HepG2 (cell line): Measurements from ENCODE around the gene ADRM1. TPM values are rescaled to one million over a fixed set of nuclear protein-coding genes. Genes with fewer than 3 reads are reported as not detected.
A peak's percentile ranks its signal among the peaks of the same experiment; 100 is the strongest.

ENCODE experiments used
- ATAC-seq: fragments of 200-7000 bp; cut with Tn5 transposase; 3 replicates; pipeline ENCODE4 v1.9.1; 2020; ENCODE audit warnings: mild to moderate bottlenecking, moderate library complexity
- BruUV-seq: library from RNA; stranded (reverse); fragments of 400-500 nt; replicated peaks from 2 replicates; lab custom pipeline; 2021; lab: Mats Ljungman, UMichigan
- CTCF ChIA-PET: fragments of 300-600 bp; formaldehyde crosslinking; extraction: SDS; loops from one replicate; lab custom pipeline; 2021; ENCODE audit warnings: low total read pairs, inconsistent platforms, low intra/inter-chr PET ratio; lab: Yijun Ruan, JAX
- POLR2A ChIA-PET: fragments of 350-600 bp; sonication (Branson Sonifier 250); formaldehyde crosslinking; loops from one replicate; lab custom pipeline; 2020; ENCODE audit warnings: antibody characterized with exemption, inconsistent platforms; lab: Yijun Ruan, JAX
- DNase-seq: peaks from one replicate; pipeline ENCODE4 v3.0.0-alpha.2; 2015; ENCODE audit warnings: low spot score
- FAIRE-seq: peaks from 3 replicates; lab custom pipeline; 2011; peaks lifted over from hg19 to GRCh38; lab: Jason Lieb, UNC
- H2AFZ ChIP-seq: one replicate; pipeline ENCODE4 v1.6.1; 2011; ENCODE audit warnings: low read length, inconsistent platforms
- H3K27ac ChIP-seq: fragments of 300-600 bp; 3 replicates; pipeline ENCODE4 v1.8.0; 2011; ENCODE audit warnings: mixed run types, mild to moderate bottlenecking, mixed read lengths, low read length, inconsistent platforms; ENCODE audit not compliant: insufficient read depth; ENCODE audit errors: extremely low read length
- H3K27me3 ChIP-seq, 2 experiments: fragments of 200-600 bp in 1 of 2; 2 replicates in 1 of 2; 3 replicates in 1 of 2; pipeline versions ENCODE4 v1.6.0 to v1.8.0; 2011; ENCODE audit warnings: low read length in 2 of 2, mild to moderate bottlenecking in 2 of 2, moderate library complexity in 2 of 2, inconsistent platforms in 1 of 2; ENCODE audit not compliant: insufficient read depth in 2 of 2, control insufficient read depth in 1 of 2
- H3K36me3 ChIP-seq, 2 experiments: fragments of 200-600 bp in 1 of 2; replicated peaks in 1 of 2; 2 replicates in 1 of 2; 3 replicates in 1 of 2; pipeline versions ENCODE4 v1.5.1 to v1.8.0; 2011; ENCODE audit warnings: low read length in 2 of 2, inconsistent platforms in 1 of 2; ENCODE audit not compliant: insufficient read depth in 2 of 2, control insufficient read depth in 1 of 2
- H3K4me1 ChIP-seq: 2 replicates; pipeline ENCODE4 v1.5.1; 2012; ENCODE audit warnings: low read length, inconsistent platforms; ENCODE audit not compliant: insufficient read depth
- H3K4me2 ChIP-seq: 2 replicates; pipeline ENCODE4 v1.6.0; 2011; ENCODE audit warnings: low read depth, low read length, inconsistent platforms
- H3K4me3 ChIP-seq, 3 experiments: fragments of 200-600 bp in 1 of 3; sonication (generic), shearing (Covaris generic) in 1 of 3; replicated peaks in 1 of 3; 2 replicates each; pipeline ENCODE4 v1.5.1; 2011 to 2016; ENCODE audit warnings: low read length in 3 of 3, inconsistent platforms in 2 of 3, low read depth in 2 of 3, mild to moderate bottlenecking in 2 of 3, control low read depth in 1 of 3, mixed read lengths in 1 of 3; ENCODE audit not compliant: insufficient read depth in 1 of 3
- H3K79me2 ChIP-seq: one replicate; pipeline ENCODE4 v1.6.1; 2011; ENCODE audit warnings: low read length, inconsistent platforms; ENCODE audit not compliant: insufficient read depth
- H3K9ac ChIP-seq: 2 replicates; pipeline ENCODE4 v1.6.0; 2011; ENCODE audit warnings: mild to moderate bottlenecking, low read depth, low read length, inconsistent platforms; ENCODE audit not compliant: insufficient read depth
- H3K9me3 ChIP-seq: 2 replicates; pipeline ENCODE4 v1.5.1; 2012; ENCODE audit warnings: mild to moderate bottlenecking, low read length
- H4K20me1 ChIP-seq: 2 replicates; pipeline ENCODE4 v1.6.0; 2011; ENCODE audit warnings: inconsistent platforms, mild to moderate bottlenecking, low read length, moderate library complexity; ENCODE audit not compliant: insufficient read depth
- ETV5 ChIP-seq: IDR thresholded peaks from 2 replicates; pipeline ENCODE4 v1.6.1; 2018; ENCODE audit warnings: missing biosample characterization, missing genetic modification reagents, inconsistent platforms, borderline replicate concordance
- HNRNPUL1 ChIP-seq: fragments of 200-400 bp; formaldehyde crosslinking; IDR thresholded peaks from 2 replicates; pipeline ENCODE4 v1.6.1; 2017; ENCODE audit warnings: low read depth, mild to moderate bottlenecking, low read length, moderate library complexity
- IRX3 ChIP-seq: sonication (generic); formaldehyde crosslinking; IDR thresholded peaks from 2 replicates; pipeline ENCODE4 v1.8.1; 2023; ENCODE audit warnings: mild to moderate bottlenecking, low read depth, missing genetic modification reagents, borderline replicate concordance
- KLF12 ChIP-seq: sonication (generic); formaldehyde crosslinking; IDR thresholded peaks from 2 replicates; pipeline ENCODE4 v1.4.0; 2020; ENCODE audit warnings: missing genetic modification reagents, borderline replicate concordance
- NFIB ChIP-seq: sonication (generic); formaldehyde crosslinking; IDR thresholded peaks from 2 replicates; pipeline ENCODE4 v1.9.0; 2021; ENCODE audit warnings: missing genetic modification reagents, mild to moderate bottlenecking, borderline replicate concordance
- NR2F1 ChIP-seq, 2 experiments: fragments of 450-650 bp in 1 of 2; formaldehyde crosslinking in 1 of 2; IDR thresholded peaks; 2 replicates each; pipeline versions ENCODE4 v1.5.0 to v1.6.1; 2016 to 2020; ENCODE audit warnings: mild to moderate bottlenecking in 1 of 2, missing compliant biosample characterization in 1 of 2, missing genetic modification reagents in 1 of 2, moderate library complexity in 1 of 2
- PAX8 ChIP-seq: sonication (generic); formaldehyde crosslinking; IDR thresholded peaks from 2 replicates; pipeline ENCODE4 v1.8.0; 2022; ENCODE audit warnings: mild to moderate bottlenecking, missing genetic modification reagents, borderline replicate concordance
- SIX4 ChIP-seq: sonication (generic); formaldehyde crosslinking; IDR thresholded peaks from 2 replicates; pipeline ENCODE4 v1.4.0; 2020; ENCODE audit warnings: missing genetic modification reagents
- THAP11 ChIP-seq: IDR thresholded peaks from 2 replicates; pipeline ENCODE4 v1.6.1; 2016; ENCODE audit warnings: missing biosample characterization, missing genetic modification reagents
- ZC3H4 ChIP-seq: sonication (generic); formaldehyde crosslinking; IDR thresholded peaks from 2 replicates; pipeline ENCODE4 v1.4.0; 2020; ENCODE audit warnings: missing genetic modification reagents, borderline replicate concordance
- ZNF703 ChIP-seq: sonication (generic); formaldehyde crosslinking; IDR thresholded peaks from 2 replicates; pipeline ENCODE4 v1.5.1; 2020; ENCODE audit warnings: missing genetic modification reagents, mild to moderate bottlenecking, moderate library complexity, borderline replicate concordance
- ZSCAN12 ChIP-seq: sonication (generic); formaldehyde crosslinking; IDR thresholded peaks from 2 replicates; pipeline ENCODE4 v1.9.0; 2021; ENCODE audit warnings: mild to moderate bottlenecking, missing genetic modification reagents
- WGBS: methylation state at CpG from one replicate; pipeline ENCODE4 v1.1.6; 2017; ENCODE audit warnings: low lambda C conversion rate; 5-methylcytosine and 5-hydroxymethylcytosine counted together
- in situ Hi-C: cut with HindIII; loops from 2 replicates; pipeline ENCODE4 v1.10.0; 2017; ENCODE audit warnings: low pct_unique_long_range_greater_than_20kb; ENCODE audit not compliant: extremely low pct_ligation_motif_present
- intact Hi-C: fragments of 100-400 bp; cut with micrococcal nuclease; formaldehyde crosslinking; loops from one replicate; pipeline ENCODE4 v1.10.0; 2022; ENCODE audit not compliant: unreplicated experiment
- polyA plus RNA-seq, 8 experiments: library from polyadenylated mRNA; depleted of rRNA in 3 of 8; stranded (reverse) in 7 of 8; unstranded in 1 of 8; fragments of >200 nt; fragmentation: Illumina TruSeq in 4 of 8; extraction: Trizol in 4 of 8; gene quantifications; 2 replicates each; pipeline versions ENCODE4 v1.2.1 to v1.2.3, GENCODE V29; 2011 to 2016; ENCODE audit warnings: low read depth in 4 of 8, missing spikeins in 1 of 8, mixed read lengths in 1 of 8; ENCODE audit not compliant: insufficient read depth in 1 of 8
- total RNA-seq, 5 experiments: library from RNA; depleted of rRNA; stranded (reverse); fragments of >200 nt; fragmentation: Illumina TruSeq; extraction: Trizol; gene quantifications; 2 replicates each; pipeline ENCODE4 v1.2.3, GENCODE V29; 2016; ENCODE audit warnings: low read depth in 1 of 5
- TF ChIP-seq, protein P1 (sequence below): IDR thresholded peaks from 2 replicates; pipeline ENCODE4 v1.6.1; 2016; ENCODE audit warnings: low read depth, missing genetic modification reagents, missing compliant biosample characterization
- TF ChIP-seq, protein P2 (sequence below): sonication (generic); formaldehyde crosslinking; IDR thresholded peaks from 2 replicates; pipeline ENCODE4 v1.5.0; 2020; ENCODE audit warnings: mild to moderate bottlenecking, missing genetic modification reagents

Gene ADRM1
- total and polyA plus RNA-seq, 2 of the 13 experiments (the other 11 are each of a cell fraction or from before 2014, with no cell fraction given): 92.9 to 154 TPM

DNA sequence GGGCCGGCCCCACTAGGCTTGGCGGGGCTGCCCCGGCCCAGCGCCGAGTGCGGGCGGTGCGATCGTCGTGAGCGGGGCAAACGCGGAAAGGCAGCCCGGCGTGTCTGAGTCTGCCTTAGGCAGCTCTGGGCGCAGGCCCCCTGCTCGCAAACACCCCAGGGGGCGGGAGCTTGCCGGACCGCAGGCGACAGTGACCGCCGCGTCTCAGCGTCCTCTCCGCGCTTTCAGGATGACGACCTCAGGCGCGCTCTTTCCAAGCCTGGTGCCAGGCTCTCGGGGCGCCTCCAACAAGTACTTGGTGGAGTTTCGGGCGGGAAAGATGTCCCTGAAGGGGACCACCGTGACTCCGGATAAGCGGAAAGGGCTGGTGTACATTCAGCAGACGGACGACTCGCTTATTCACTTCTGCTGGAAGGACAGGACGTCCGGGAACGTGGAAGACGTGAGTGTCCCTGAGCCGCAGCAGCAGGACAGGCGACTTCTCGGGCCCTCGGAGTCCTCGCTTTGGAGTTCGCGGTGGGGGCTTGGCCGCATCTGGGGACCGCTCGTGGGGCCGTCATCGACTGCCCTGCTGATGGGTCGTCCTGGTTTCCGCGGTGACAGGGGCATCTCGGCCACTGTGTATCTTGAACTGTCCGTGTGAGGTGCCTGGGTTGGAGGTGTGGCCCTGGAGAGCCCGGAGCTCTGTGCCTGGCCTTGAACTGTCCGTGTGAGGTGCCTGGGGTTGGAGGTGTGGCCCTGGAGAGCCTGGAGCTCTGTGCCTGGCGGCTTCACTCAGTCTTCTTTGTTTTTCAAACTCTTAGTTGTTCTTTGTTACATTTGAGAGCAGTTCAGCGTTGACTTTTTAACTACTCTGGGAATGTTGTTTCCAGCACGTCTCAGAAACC lies 786 bp downstream of the ADRM1 start:
- peaks cover 32% of the 10 kb centered on the region for H3K79me2 ChIP-seq
- in situ Hi-C loops: loop anchor here (5.0 kb wide), 1 partner anchor 64 kb away; the partner anchor contains the start of gene LAMA5
- H3K36me3 ChIP-seq: peaks cover 25 to 42% of the 10 kb centered on the region in 2 experiments
- ATAC-seq (peak; percentile 62), FAIRE-seq (peak; percentile 98), DNase-seq (peak; percentile 89)
- no peak overlapping the region for H2AFZ ChIP-seq
- H3K4me2 ChIP-seq: peak overlapping the region; percentile 99
- no peaks in the 10 kb centered on the region for H3K9me3 ChIP-seq
- CTCF ChIA-PET: interaction anchor here (3.3 to 6.1 kb wide), 3 partner anchors 65 to 80 kb away, joined by 10 to 73 read pairs (median 57); no protein-coding TSS in a partner anchor
- peak overlapping the region; percentile 91 for H3K9ac ChIP-seq
- POLR2A ChIA-PET: interaction anchor here (0.9 to 8.3 kb wide), 8 partner anchors 11 to 182 kb away, joined by 3 to 187 read pairs (median 11); partner anchors contain the start of genes LAMA5 and RPS21
- under 1% methylated on average over 47 of the region's 66 CpGs for WGBS
- intact Hi-C loops: no loop called here
- H4K20me1 ChIP-seq: peaks cover 25% of the 10 kb centered on the region
- H3K27ac ChIP-seq: peak overlapping the region; percentile 97
- H3K27me3 ChIP-seq: no peaks in the 10 kb centered on the region; a peak in 1 of 5 replicates
- H3K4me1 ChIP-seq: peaks cover 44% of the 10 kb centered on the region
- H3K4me3 ChIP-seq: peak overlapping the region; percentile 70 to 98 (median 93)
- no TSS peak for BruUV-seq
- TF ChIP-seq NFIB: peak; percentile 93; the same call in 1 of the 2 replicates
- no peak for TF ChIP-seq IRX3 (CRISPR knock-in tag)
- peak; percentile 35; the same call in 1 of the 2 replicates for TF ChIP-seq KLF12 (CRISPR knock-in tag)
- 0 out of 2 replicates have a peak, but pooled peaks have one; percentile 77 for TF ChIP-seq ZNF703
- TF ChIP-seq THAP11 (CRISPR knock-in tag): no peak
- TF ChIP-seq SIX4 (CRISPR knock-in tag): no peak
- TF ChIP-seq ZC3H4 (CRISPR knock-in tag): no peak
- TF ChIP-seq HNRNPUL1: no peak
- TF ChIP-seq, protein P1, sequence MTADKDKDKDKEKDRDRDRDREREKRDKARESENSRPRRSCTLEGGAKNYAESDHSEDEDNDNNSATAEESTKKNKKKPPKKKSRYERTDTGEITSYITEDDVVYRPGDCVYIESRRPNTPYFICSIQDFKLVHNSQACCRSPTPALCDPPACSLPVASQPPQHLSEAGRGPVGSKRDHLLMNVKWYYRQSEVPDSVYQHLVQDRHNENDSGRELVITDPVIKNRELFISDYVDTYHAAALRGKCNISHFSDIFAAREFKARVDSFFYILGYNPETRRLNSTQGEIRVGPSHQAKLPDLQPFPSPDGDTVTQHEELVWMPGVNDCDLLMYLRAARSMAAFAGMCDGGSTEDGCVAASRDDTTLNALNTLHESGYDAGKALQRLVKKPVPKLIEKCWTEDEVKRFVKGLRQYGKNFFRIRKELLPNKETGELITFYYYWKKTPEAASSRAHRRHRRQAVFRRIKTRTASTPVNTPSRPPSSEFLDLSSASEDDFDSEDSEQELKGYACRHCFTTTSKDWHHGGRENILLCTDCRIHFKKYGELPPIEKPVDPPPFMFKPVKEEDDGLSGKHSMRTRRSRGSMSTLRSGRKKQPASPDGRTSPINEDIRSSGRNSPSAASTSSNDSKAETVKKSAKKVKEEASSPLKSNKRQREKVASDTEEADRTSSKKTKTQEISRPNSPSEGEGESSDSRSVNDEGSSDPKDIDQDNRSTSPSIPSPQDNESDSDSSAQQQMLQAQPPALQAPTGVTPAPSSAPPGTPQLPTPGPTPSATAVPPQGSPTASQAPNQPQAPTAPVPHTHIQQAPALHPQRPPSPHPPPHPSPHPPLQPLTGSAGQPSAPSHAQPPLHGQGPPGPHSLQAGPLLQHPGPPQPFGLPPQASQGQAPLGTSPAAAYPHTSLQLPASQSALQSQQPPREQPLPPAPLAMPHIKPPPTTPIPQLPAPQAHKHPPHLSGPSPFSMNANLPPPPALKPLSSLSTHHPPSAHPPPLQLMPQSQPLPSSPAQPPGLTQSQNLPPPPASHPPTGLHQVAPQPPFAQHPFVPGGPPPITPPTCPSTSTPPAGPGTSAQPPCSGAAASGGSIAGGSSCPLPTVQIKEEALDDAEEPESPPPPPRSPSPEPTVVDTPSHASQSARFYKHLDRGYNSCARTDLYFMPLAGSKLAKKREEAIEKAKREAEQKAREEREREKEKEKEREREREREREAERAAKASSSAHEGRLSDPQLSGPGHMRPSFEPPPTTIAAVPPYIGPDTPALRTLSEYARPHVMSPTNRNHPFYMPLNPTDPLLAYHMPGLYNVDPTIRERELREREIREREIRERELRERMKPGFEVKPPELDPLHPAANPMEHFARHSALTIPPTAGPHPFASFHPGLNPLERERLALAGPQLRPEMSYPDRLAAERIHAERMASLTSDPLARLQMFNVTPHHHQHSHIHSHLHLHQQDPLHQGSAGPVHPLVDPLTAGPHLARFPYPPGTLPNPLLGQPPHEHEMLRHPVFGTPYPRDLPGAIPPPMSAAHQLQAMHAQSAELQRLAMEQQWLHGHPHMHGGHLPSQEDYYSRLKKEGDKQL (CRISPR knock-in tag): no peak
- TF ChIP-seq ZSCAN12 (CRISPR knock-in tag): no peak
- peak in 1 of 2 experiments; percentile 7; a peak in 1 of 4 replicates for TF ChIP-seq NR2F1 (CRISPR knock-in tag; IDR thresholded peaks at IDR 0.05)
- TF ChIP-seq, protein P2, sequence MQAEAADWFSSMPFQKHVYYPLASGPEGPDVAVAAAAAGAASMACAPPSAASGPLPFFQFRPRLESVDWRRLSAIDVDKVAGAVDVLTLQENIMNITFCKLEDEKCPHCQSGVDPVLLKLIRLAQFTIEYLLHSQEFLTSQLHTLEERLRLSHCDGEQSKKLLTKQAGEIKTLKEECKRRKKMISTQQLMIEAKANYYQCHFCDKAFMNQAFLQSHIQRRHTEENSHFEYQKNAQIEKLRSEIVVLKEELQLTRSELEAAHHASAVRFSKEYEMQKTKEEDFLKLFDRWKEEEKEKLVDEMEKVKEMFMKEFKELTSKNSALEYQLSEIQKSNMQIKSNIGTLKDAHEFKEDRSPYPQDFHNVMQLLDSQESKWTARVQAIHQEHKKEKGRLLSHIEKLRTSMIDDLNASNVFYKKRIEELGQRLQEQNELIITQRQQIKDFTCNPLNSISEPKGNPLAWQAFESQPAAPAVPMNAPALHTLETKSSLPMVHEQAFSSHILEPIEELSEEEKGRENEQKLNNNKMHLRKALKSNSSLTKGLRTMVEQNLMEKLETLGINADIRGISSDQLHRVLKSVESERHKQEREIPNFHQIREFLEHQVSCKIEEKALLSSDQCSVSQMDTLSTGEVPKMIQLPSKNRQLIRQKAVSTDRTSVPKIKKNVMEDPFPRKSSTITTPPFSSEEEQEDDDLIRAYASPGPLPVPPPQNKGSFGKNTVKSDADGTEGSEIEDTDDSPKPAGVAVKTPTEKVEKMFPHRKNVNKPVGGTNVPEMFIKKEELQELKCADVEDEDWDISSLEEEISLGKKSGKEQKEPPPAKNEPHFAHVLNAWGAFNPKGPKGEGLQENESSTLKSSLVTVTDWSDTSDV (CRISPR knock-in tag): 0 out of 2 replicates have a peak, but pooled peaks have one; percentile 55
- TF ChIP-seq PAX8 (CRISPR knock-in tag): 0 out of 2 replicates have a peak, but pooled peaks have one; percentile 68
- TF ChIP-seq ETV5 (CRISPR knock-in tag): no peak; the same call in 1 of the 2 replicates
